Mesothelial cell of epicardium (in vitro differentiated cells): ENCODE measurements around the gene MARK4. TPM values are rescaled to one million over a fixed set of nuclear protein-coding genes. Genes with fewer than 3 reads are reported as not detected.
A peak's percentile ranks its signal among the peaks of the same experiment; 100 is the strongest.

Experiments used
- DNase-seq, 2 experiments: peaks; one replicate each; pipeline ENCODE4 v3.0.0; 2021; ENCODE audit warnings: low spot score in 2 of 2; ENCODE audit not compliant: unreplicated experiment in 2 of 2
- H3K27ac Mint-ChIP-seq: 2 replicates; pipeline ENCODE4 v1.8.0; 2021; ENCODE audit warnings: mixed read lengths
- H3K27me3 Mint-ChIP-seq: 2 replicates; pipeline ENCODE4 v1.8.0; 2021; ENCODE audit warnings: low read depth, mixed read lengths
- H3K36me3 Mint-ChIP-seq: 2 replicates; pipeline ENCODE4 v1.8.0; 2021; ENCODE audit warnings: mixed read lengths
- H3K4me1 Mint-ChIP-seq: 2 replicates; pipeline ENCODE4 v1.8.0; 2021; ENCODE audit warnings: mixed read lengths
- H3K4me3 Mint-ChIP-seq: 2 replicates; pipeline ENCODE4 v1.8.0; 2021; ENCODE audit warnings: mild to moderate bottlenecking, moderate library complexity, mixed read lengths
- H3K9me3 Mint-ChIP-seq: 2 replicates; pipeline ENCODE4 v1.8.0; 2021; ENCODE audit warnings: mixed read lengths
- total RNA-seq: library from RNA; stranded (reverse); gene quantifications from 3 replicates; pipeline ENCODE4 v1.2.1, GENCODE V29; 2021
- TF ChIP-seq, protein P1 (sequence below): fragments of 200-600 bp; sonication (generic); IDR thresholded peaks from one replicate; pipeline ENCODE4 v1.5.0; 2021; ENCODE audit warnings: antibody characterized with exemption; ENCODE audit not compliant: unreplicated experiment

Gene MARK4
- total RNA-seq, 1 donor from 2014 or later: 63.7 TPM

GRCh38 chr19:45244133-45244794 is 6.8 kb upstream of the MARK4 start:
- TF ChIP-seq, protein P1, sequence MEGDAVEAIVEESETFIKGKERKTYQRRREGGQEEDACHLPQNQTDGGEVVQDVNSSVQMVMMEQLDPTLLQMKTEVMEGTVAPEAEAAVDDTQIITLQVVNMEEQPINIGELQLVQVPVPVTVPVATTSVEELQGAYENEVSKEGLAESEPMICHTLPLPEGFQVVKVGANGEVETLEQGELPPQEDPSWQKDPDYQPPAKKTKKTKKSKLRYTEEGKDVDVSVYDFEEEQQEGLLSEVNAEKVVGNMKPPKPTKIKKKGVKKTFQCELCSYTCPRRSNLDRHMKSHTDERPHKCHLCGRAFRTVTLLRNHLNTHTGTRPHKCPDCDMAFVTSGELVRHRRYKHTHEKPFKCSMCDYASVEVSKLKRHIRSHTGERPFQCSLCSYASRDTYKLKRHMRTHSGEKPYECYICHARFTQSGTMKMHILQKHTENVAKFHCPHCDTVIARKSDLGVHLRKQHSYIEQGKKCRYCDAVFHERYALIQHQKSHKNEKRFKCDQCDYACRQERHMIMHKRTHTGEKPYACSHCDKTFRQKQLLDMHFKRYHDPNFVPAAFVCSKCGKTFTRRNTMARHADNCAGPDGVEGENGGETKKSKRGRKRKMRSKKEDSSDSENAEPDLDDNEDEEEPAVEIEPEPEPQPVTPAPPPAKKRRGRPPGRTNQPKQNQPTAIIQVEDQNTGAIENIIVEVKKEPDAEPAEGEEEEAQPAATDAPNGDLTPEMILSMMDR: no peak
- no peak overlapping the region for H3K27ac Mint-ChIP-seq
- peaks cover 21% of the 10 kb centered on the region for H3K27me3 Mint-ChIP-seq
- DNase-seq: no peak
- H3K4me3 Mint-ChIP-seq: peak overlapping the region; percentile 16
- H3K4me1 Mint-ChIP-seq: peaks cover 7% of the 10 kb centered on the region
- no peaks in the 10 kb centered on the region for H3K36me3 Mint-ChIP-seq
- no peaks in the 10 kb centered on the region for H3K9me3 Mint-ChIP-seq

DNA sequence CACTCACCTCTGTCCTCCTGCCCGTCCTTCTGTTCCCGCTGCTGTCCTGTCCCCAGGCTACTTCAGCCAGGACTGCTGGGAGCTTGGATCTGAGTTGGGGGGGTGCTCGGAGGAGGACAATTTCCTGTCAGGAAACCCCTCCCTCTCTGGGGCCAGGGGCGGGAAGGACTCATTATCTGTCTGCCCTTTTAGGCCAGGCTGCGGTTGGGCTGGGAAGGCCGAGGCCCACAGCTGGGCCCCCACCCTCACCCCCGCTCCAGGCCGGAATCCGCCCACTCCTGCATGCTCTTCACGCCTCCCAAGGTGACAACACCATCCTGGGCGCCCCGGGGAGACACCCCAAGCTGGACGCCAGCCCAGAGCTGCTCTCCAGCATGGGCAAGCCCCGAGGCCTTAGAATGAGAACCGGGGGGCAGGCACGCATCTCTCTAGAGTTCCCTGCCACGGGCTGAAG is 5.7 kb upstream of the MARK4 start, which contains the start of gene EXOC3L2:
Gene EXOC3L2 (minus strand): TSS at position 74 of the 454 bp plus-strand sequence. CDS start 6,362 bp downstream, outside the sequence.
- peak within 1 kb of the TSS; percentile 16 for H3K4me3 Mint-ChIP-seq
- H3K36me3 Mint-ChIP-seq: no peaks in the 10 kb centered on the region
- H3K4me1 Mint-ChIP-seq: peaks cover 7% of the 10 kb centered on the region
- peak within 1 kb of the TSS; percentile 75 for H3K27ac Mint-ChIP-seq
- H3K9me3 Mint-ChIP-seq: no peaks in the 10 kb centered on the region
- DNase-seq: no peak
- peaks cover 16% of the 10 kb centered on the region for H3K27me3 Mint-ChIP-seq
- TF ChIP-seq, protein P1: no peak

DNA sequence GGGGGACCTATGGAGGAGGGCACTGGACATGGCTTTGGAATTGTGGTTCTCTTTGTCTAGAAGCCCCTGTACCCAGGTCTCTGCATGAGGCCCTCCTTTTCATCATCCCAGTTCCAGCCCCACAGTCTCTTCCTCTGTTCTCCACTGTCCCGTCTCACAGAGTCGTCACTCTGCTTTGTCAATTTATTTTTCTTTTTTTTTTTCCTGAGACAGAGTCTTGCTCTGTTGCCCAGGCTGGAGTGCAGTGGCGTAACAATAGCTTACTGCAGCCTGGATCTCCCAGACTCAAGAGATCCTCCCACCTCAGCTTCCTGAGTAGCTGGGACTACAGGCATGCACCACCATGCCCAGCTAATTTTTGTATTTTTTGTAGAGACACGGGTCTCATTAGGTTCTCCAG is 5.2 kb upstream of the MARK4 start:
- Mint-ChIP-seq H3K9me3 (no peaks in the 10 kb centered on the region), H3K4me1 (peaks cover 10% of the 10 kb centered on the region), H3K27ac (peak overlapping the region; percentile 75), H3K4me3 (no peak overlapping the region), H3K27me3 (peaks cover 16% of the 10 kb centered on the region), H3K36me3 (no peaks in the 10 kb centered on the region)
- TF ChIP-seq, protein P1: no peak
- no peak for DNase-seq

DNA sequence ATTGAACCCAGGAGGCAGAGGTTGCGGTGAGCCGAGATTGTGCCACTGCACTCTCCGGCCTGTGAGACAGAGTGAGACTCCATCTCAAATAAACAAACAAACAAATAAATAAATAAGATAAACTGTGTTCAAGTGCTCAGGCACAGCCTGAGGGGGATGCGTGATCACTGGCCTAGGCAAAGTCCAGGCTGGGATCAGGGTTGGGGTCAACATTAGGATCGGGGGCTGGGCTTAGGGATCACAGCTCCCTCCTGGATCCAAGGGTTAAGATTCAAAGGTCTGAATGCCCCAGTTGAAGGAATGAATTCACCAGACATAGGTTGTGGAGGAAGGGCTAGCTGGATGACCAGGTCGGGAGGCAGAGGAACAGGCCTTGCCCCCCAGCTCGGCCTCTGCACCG is 3.9 kb upstream of the MARK4 start:
- TF ChIP-seq, protein P1: no peak
- peaks cover 10% of the 10 kb centered on the region for H3K27me3 Mint-ChIP-seq
- no peak overlapping the region for H3K4me3 Mint-ChIP-seq
- H3K36me3 Mint-ChIP-seq: no peaks in the 10 kb centered on the region
- H3K9me3 Mint-ChIP-seq: no peaks in the 10 kb centered on the region
- H3K4me1 Mint-ChIP-seq: peaks cover 12% of the 10 kb centered on the region
- no peak overlapping the region for H3K27ac Mint-ChIP-seq
- DNase-seq: no peak

DNA sequence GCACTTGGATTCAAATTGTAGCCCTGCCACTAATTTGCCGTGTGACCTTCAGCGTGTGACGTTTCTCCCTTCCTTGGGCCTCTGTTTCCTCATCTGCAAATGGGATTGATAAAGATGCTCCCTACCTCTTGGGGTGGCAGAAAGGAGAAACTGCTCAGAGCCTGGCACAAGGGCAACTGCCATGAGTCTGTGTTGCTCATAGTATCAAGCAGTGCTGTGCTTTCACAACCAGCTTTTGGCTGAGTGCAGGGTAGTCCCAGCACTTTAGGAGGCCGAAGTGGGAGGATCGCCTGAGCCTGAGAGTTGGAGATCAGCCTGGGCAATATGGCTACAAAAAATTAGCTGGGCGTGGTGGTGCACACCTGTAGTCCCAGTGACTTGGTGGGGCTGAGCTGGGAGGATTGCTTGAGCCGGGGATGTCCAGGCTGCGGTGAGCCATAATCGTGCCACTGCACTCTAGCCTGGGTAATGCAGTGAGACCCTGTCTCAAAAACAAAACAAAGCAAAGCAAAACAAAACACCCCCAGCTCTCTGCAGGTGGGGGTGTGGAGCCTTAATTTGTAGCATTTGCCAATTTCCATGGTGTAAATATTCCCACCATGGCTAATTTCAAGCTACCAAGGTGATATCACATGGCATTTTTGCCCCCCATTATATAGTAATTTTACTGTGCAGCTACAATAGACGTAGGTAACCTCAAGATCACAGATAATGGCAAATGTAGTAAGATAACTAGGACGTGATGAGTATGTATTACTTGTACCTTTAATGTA is 1.6 kb upstream of the MARK4 start:
- Mint-ChIP-seq H3K9me3 (no peaks in the 10 kb centered on the region), H3K36me3 (no peaks in the 10 kb centered on the region), H3K27ac (peak overlapping the region; percentile 39), H3K4me3 (peak overlapping the region; percentile 91), H3K27me3 (peaks cover 6% of the 10 kb centered on the region), H3K4me1 (peaks cover 29% of the 10 kb centered on the region)
- no peak for DNase-seq
- TF ChIP-seq, protein P1: no peak
